Gastroesophageal sphincter (tissue), 3 donors: ENCODE data around the gene SERPINI2.

Source experiments
- CTCF ChIP-seq, 4 experiments: fragments of 200-600 bp in 2 of 4; fragments of 450-650 bp in 2 of 4; sonication (generic) in 1 of 4; IDR thresholded peaks; one replicate each; pipeline ENCODE4 v1.5.1; 2017 to 2019; ENCODE audit warnings: antibody characterized with exemption in 4 of 4, mild to moderate bottlenecking in 2 of 4, moderate library complexity in 2 of 4
- EP300 ChIP-seq: sonication (generic); formaldehyde crosslinking; IDR thresholded peaks from one replicate; pipeline ENCODE4 v1.6.1; 2017; ENCODE audit warnings: antibody characterized with exemption, mild to moderate bottlenecking

GRCh38 chr3:167483708-167484475 is 10.1 kb upstream of the SERPINI2 start:
- TF ChIP-seq CTCF (IDR thresholded peaks at IDR 0.05) (no peak), EP300 (no peak)
